Mucosa of stomach (tissue), 1 donor: ENCODE data around the gene PLEKHH2.

Experiments
- H3K27me3 ChIP-seq: one replicate; pipeline ENCODE4 v1.7.0; 2013; ENCODE audit warnings: mild to moderate bottlenecking, low read length; ENCODE audit not compliant: control insufficient read depth, insufficient read depth
- H3K36me3 ChIP-seq: one replicate; pipeline ENCODE4 v1.7.0; 2013; ENCODE audit warnings: low read length; ENCODE audit not compliant: control insufficient read depth, insufficient read depth
- H3K4me1 ChIP-seq: one replicate; pipeline ENCODE4 v1.7.0; 2013; ENCODE audit warnings: mild to moderate bottlenecking, low read length; ENCODE audit not compliant: control insufficient read depth, insufficient read depth
- H3K4me3 ChIP-seq: one replicate; pipeline ENCODE4 v1.7.0; 2013; ENCODE audit warnings: low read length
- H3K9ac ChIP-seq: one replicate; pipeline ENCODE4 v1.7.0; 2013; ENCODE audit warnings: mild to moderate bottlenecking, low read length, moderate library complexity
- H3K9me3 ChIP-seq: one replicate; pipeline ENCODE4 v1.7.0; 2013; ENCODE audit warnings: mild to moderate bottlenecking, low read length, moderate library complexity; ENCODE audit not compliant: control insufficient read depth
- donor health status: Pancreatic carcinoma.

PLEKHH2 gene

GRCh38 chr2:43778233-43778632 is 141.2 kb downstream of the PLEKHH2 start:
- no peaks in the 10 kb centered on the region for H3K4me1 ChIP-seq
- no peaks in the 10 kb centered on the region for H3K27me3 ChIP-seq
- H3K9ac ChIP-seq, result no peak overlapping the region
- no peaks in the 10 kb centered on the region for H3K9me3 ChIP-seq
- H3K4me3 ChIP-seq, result no peak overlapping the region
- H3K36me3 ChIP-seq, result no peaks in the 10 kb centered on the region

- H3K9ac ChIP-seq, result no peak overlapping the region
- no peaks in the 10 kb centered on the region for H3K27me3 ChIP-seq
- no peaks in the 10 kb centered on the region for H3K4me1 ChIP-seq
- no peaks in the 10 kb centered on the region for H3K9me3 ChIP-seq
- H3K36me3 ChIP-seq, result no peaks in the 10 kb centered on the region
- H3K4me3 ChIP-seq, result no peak overlapping the region
Observed at GRCh38 chr2:43787895-43788294, 150.8 kb downstream of the PLEKHH2 start.

DNA sequence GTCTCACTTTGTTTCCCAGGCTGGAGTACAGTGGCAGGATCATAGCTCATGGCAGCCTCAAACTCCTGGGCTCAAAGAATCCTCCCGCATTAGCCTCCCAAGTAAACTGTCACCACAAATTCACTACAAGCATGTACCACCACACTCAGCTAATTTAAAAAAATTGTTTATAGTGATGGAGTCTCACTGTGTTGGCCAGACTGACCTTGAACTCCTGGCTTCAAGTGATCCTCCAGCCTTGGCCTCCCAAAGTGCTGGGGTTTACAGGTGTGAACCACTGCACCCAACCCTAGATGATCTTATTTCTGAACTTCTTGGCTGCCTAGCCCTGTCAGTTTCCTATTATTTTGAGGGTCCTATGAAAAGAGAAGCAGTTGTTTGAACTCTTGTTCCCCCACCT is 151.6 kb downstream of the PLEKHH2 start:
- H3K9me3 ChIP-seq, result no peaks in the 10 kb centered on the region
- no peak overlapping the region for H3K9ac ChIP-seq
- no peak overlapping the region for H3K4me3 ChIP-seq
- H3K36me3 ChIP-seq, result no peaks in the 10 kb centered on the region
- no peaks in the 10 kb centered on the region for H3K4me1 ChIP-seq
- H3K27me3 ChIP-seq, result no peaks in the 10 kb centered on the region

GRCh38 chr2:43790147-43790546 is 153.1 kb downstream of the PLEKHH2 start:
- H3K9me3 ChIP-seq, result no peaks in the 10 kb centered on the region
- H3K9ac ChIP-seq, result no peak overlapping the region
- H3K36me3 ChIP-seq, result no peaks in the 10 kb centered on the region

DNA sequence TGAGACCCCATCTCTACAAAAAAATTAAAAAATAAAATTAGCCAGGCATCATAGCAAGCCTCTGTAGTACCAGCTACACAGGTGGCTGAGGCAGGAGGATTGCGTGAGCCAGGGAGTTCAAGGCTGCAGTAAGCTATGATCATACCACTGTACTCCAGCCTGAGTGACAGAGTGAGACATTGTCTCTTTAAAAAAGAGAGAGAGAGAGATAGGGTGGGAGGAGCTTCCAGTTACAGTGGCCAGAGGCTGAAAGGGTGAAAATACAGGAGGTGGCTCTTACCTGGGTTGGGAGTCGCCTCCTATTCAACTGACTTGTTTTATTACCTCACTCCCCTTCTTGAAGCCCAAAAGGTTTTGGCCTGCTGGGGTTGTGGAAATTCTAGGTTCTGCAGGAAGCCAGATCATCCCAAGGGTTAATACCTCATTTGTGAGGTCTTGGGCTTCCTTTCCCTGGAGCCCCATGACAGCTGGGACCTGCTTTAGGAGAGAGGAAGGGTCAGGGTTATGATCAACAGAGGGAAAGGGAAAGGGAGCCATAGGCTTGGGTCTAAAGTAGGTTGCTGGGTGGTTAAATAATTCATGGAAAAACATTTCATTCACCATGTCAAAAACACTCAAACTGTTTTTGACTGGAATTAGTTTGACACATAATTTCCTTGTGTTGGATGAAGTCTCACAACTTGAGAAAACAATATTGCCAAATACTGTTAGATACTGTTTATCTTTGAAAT is 154.1 kb downstream of the PLEKHH2 start:
- H3K9ac ChIP-seq, result no peak overlapping the region
- H3K27me3 ChIP-seq, result no peaks in the 10 kb centered on the region
- H3K9me3 ChIP-seq, result no peaks in the 10 kb centered on the region
- no peaks in the 10 kb centered on the region for H3K4me1 ChIP-seq
- H3K36me3 ChIP-seq, result no peaks in the 10 kb centered on the region
- no peak overlapping the region for H3K4me3 ChIP-seq

More at GRCh38 chr2:43790147-43790546, 153.1 kb downstream of the PLEKHH2 start:
- Histone ChIP-seq H3K27me3 (no peaks in the 10 kb centered on the region), H3K4me3 (no peak overlapping the region), H3K4me1 (no peaks in the 10 kb centered on the region)

DNA sequence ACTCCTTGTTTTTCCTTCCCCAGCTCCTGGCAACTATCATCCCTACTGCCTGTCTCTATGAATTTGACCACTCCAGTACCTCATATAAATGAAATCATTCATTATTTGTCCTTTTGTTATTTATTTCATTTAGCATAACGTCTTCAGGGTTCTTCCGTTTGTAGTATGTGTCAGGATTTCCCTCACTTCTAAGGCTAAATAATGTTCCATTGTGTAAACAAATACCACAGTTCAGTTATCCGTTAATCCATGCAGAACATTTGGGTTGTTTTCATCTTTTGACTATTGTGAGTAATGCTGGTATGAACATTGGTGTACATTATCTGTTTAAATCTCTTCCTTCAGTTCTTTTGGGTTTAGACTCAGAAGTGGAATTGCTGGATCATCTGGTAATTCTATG is 155.6 kb downstream of the PLEKHH2 start:
- Histone ChIP-seq H3K27me3 (no peaks in the 10 kb centered on the region), H3K9ac (no peak overlapping the region)

GRCh38 chr2:43794956-43795355 is 157.9 kb downstream of the PLEKHH2 start:
- no peaks in the 10 kb centered on the region for H3K36me3 ChIP-seq

More for the DNA sequence above, 155.6 kb downstream of the PLEKHH2 start:
- Histone ChIP-seq H3K4me3 (no peak overlapping the region), H3K36me3 (no peaks in the 10 kb centered on the region), H3K4me1 (no peaks in the 10 kb centered on the region), H3K9me3 (no peaks in the 10 kb centered on the region)

DNA sequence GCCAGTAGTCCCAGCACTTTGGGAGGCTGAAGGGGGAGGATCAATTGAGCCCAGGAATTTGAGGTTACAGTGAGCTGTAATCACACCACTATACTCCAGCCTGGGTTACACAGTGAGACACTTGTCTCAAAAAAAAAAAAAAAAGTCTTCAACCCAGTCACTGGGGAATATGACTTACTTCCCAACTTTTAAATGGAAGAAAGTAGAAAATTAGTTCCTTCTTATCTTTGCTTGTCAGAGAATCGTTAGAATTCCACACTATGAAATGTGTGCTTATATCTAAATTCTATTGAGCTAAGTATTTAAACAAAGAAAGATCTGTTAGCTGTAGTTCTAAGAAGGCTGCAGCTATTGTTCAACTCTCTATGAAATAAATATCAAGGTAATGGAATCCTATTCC is 159.1 kb downstream of the PLEKHH2 start:
- Histone ChIP-seq H3K9ac (no peak overlapping the region), H3K36me3 (no peaks in the 10 kb centered on the region), H3K9me3 (no peaks in the 10 kb centered on the region), H3K27me3 (no peaks in the 10 kb centered on the region), H3K4me1 (no peaks in the 10 kb centered on the region), H3K4me3 (no peak overlapping the region)

More at GRCh38 chr2:43794956-43795355, 157.9 kb downstream of the PLEKHH2 start:
- Histone ChIP-seq H3K4me3 (no peak overlapping the region), H3K27me3 (no peaks in the 10 kb centered on the region), H3K9ac (no peak overlapping the region), H3K4me1 (no peaks in the 10 kb centered on the region), H3K9me3 (no peaks in the 10 kb centered on the region)

DNA sequence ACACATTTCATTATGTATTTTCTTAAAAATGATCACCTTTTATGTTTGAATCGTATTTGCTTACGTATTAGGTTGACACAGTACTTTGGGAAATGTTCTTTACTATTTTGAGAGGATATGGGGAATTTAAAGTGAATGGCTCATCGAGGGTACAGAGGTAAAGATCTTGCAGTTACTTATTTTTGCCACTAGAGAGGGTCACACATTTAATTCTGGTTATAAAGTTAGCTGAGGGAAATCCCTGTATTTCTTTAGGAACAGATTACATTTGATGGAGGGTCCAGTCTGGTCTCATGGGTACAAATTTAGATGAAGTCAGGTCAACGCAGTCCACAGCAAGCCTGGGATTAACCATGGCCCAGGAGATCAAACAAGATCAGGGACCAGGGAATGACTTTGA is 161.2 kb downstream of the PLEKHH2 start:
- Histone ChIP-seq H3K4me1 (no peaks in the 10 kb centered on the region), H3K27me3 (no peaks in the 10 kb centered on the region), H3K9ac (no peak overlapping the region), H3K36me3 (no peaks in the 10 kb centered on the region), H3K4me3 (no peak overlapping the region), H3K9me3 (no peaks in the 10 kb centered on the region)

GRCh38 chr2:43800894-43801293 is 163.8 kb downstream of the PLEKHH2 start:
- Histone ChIP-seq H3K9ac (no peak overlapping the region), H3K36me3 (no peaks in the 10 kb centered on the region)

GRCh38 chr2:43802135-43802534 is 165.1 kb downstream of the PLEKHH2 start:
- no peaks in the 10 kb centered on the region for H3K36me3 ChIP-seq
- no peak overlapping the region for H3K4me3 ChIP-seq
- H3K27me3 ChIP-seq, result no peaks in the 10 kb centered on the region
- H3K9ac ChIP-seq, result no peak overlapping the region
- no peaks in the 10 kb centered on the region for H3K9me3 ChIP-seq
- H3K4me1 ChIP-seq, result peaks cover 4% of the 10 kb centered on the region

More at GRCh38 chr2:43800894-43801293, 163.8 kb downstream of the PLEKHH2 start:
- Histone ChIP-seq H3K4me3 (no peak overlapping the region), H3K9me3 (no peaks in the 10 kb centered on the region), H3K4me1 (peaks cover under 1% of the 10 kb centered on the region), H3K27me3 (no peaks in the 10 kb centered on the region)

GRCh38 chr2:43803113-43803512 is 166.1 kb downstream of the PLEKHH2 start:
- H3K4me1 ChIP-seq, result peaks cover 10% of the 10 kb centered on the region
- H3K36me3 ChIP-seq, result no peaks in the 10 kb centered on the region
- no peaks in the 10 kb centered on the region for H3K9me3 ChIP-seq
- no peak overlapping the region for H3K9ac ChIP-seq
- no peaks in the 10 kb centered on the region for H3K27me3 ChIP-seq
- H3K4me3 ChIP-seq, result no peak overlapping the region

GRCh38 chr2:43806719-43807031 is 169.6 kb downstream of the PLEKHH2 start:
- Histone ChIP-seq H3K9ac (no peak overlapping the region), H3K36me3 (no peaks in the 10 kb centered on the region), H3K4me3 (no peak overlapping the region), H3K4me1 (peaks cover 14% of the 10 kb centered on the region), H3K9me3 (no peaks in the 10 kb centered on the region), H3K27me3 (no peaks in the 10 kb centered on the region)
